PC-3 (cell line): Measurements from ENCODE around the gene COPS8.

Source experiments
- CTCF ChIP-seq: fragments of 300-600 bp; sonication (generic); conservative IDR thresholded peaks from 2 replicates; pipeline ENCODE4 v1.5.1; 2017; ENCODE audit warnings: antibody characterized with exemption, low read depth, mild to moderate bottlenecking, low read length
- EZH2phosphoT487 ChIP-seq: fragments of 300-600 bp; sonication (generic); IDR thresholded peaks from 2 replicates; pipeline ENCODE4 v1.6.1; 2018; ENCODE audit warnings: mild to moderate bottlenecking, antibody characterized with exemption, low read length, borderline replicate concordance

- TF ChIP-seq CTCF (no peak), EZH2phosphoT487 (no peak)
These were observed 41.4 kb upstream of the COPS8 start for GRCh38 chr2:237044281-237044680.
